Measurements from ENCODE around the gene TAF9B.

- no peak for TF ChIP-seq POLR2AphosphoS5 (IDR thresholded peaks at IDR 0.05; ENCODE audit: low read depth, low read length)
- no peak for TF ChIP-seq SIN3A (IDR thresholded peaks at IDR 0.05; ENCODE audit: borderline replicate concordance, insufficient read depth, low read length)
- TF ChIP-seq, protein P1, sequence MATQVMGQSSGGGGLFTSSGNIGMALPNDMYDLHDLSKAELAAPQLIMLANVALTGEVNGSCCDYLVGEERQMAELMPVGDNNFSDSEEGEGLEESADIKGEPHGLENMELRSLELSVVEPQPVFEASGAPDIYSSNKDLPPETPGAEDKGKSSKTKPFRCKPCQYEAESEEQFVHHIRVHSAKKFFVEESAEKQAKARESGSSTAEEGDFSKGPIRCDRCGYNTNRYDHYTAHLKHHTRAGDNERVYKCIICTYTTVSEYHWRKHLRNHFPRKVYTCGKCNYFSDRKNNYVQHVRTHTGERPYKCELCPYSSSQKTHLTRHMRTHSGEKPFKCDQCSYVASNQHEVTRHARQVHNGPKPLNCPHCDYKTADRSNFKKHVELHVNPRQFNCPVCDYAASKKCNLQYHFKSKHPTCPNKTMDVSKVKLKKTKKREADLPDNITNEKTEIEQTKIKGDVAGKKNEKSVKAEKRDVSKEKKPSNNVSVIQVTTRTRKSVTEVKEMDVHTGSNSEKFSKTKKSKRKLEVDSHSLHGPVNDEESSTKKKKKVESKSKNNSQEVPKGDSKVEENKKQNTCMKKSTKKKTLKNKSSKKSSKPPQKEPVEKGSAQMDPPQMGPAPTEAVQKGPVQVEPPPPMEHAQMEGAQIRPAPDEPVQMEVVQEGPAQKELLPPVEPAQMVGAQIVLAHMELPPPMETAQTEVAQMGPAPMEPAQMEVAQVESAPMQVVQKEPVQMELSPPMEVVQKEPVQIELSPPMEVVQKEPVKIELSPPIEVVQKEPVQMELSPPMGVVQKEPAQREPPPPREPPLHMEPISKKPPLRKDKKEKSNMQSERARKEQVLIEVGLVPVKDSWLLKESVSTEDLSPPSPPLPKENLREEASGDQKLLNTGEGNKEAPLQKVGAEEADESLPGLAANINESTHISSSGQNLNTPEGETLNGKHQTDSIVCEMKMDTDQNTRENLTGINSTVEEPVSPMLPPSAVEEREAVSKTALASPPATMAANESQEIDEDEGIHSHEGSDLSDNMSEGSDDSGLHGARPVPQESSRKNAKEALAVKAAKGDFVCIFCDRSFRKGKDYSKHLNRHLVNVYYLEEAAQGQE (IDR thresholded peaks at IDR 0.05; ENCODE audit: insufficient read depth in 1 of 2, low read depth in 2 of 2, low read length in 2 of 2): no peak
- TF ChIP-seq TAF1 (IDR thresholded peaks at IDR 0.05; ENCODE audit: borderline replicate concordance, insufficient read depth, low read length): no peak
- TF ChIP-seq FOXP2 (optimal IDR thresholded peaks at IDR 0.05; ENCODE audit: borderline replicate concordance, extremely low read depth, extremely low read length, insufficient read depth): no peak
Observed at GRCh38 chrX:78103001-78103622, 36.3 kb downstream of the TAF9B start.

All from PFSK-1 (cell line).